ENCODE data around the gene YWHAG. TPM values are rescaled to one million over a fixed set of nuclear protein-coding genes. Genes with fewer than 3 reads are reported as not detected.
"Not testable (repeated sequence)": the region's sequence is repeated elsewhere in the genome, so short reads cannot be mapped to it uniquely, and the experiment has no call there.

Gene YWHAG
- total RNA-seq, 2 experiments from 2014 or later: 80.8 to 115 TPM

DNA sequence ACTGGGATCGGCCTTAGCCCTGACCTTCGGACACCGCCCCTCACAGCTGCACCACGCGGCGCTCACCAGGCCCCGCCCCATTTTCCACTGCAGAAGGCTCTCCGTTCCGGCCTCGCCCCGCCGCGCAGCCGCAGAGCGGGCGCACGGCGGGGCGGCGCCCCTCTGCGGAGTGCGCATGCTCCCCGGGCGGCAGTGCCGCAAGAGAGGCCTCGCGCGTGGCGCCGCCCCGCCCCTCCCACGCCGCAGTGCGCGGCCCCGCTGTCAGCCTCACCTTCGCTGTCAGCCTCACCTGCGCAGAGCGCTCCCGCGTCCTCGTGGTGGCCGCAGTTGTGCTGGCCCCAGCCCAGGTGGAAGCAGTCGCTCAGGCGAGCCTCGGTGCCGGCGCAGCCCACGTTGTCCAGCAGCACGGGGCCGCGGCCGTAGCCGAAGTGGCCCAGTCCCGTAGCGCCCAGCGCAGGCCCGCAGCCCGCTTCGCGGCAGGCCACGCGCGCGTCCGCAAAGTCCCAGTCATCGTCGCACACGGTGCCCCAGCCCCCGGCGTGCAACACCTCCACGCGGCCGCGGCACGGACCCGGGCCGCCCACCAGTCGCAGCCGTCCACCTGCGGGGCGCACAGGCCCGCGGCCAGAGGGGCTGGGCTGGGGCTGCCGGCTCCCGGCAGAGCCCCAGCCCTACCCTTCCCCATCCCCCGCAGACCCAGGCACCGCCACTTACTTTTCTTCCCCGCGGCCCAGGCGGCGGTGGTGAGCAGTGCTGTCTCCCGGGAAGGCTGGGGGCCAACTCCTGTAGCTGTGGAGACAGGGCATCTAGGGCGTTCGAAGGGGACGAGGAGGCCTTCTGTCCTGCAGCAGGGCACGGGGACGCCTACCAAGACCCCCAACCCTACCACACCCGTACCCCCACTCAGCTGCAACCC is 34.6 kb upstream of the YWHAG start:
- Mint-ChIP-seq H3K27ac (peak overlapping the region; percentile 98), H3K4me3 (peak overlapping the region; percentile 77), H3K36me3 (no peaks in the 10 kb centered on the region), H3K9me3 (ENCODE audit: low read depth) (no peaks in the 10 kb centered on the region), H3K27me3 (peaks cover 3% of the 10 kb centered on the region), H3K4me1 (peaks cover 35% of the 10 kb centered on the region)
- CTCF ChIA-PET: interaction anchor here (0.8 to 1.4 kb wide), 5 partner anchors 10 to 79 kb away, joined by 3 to 4 read pairs (median 3); no protein-coding TSS in a partner anchor
- DNase-seq: peak; percentile 93
- peak; percentile 86 for ATAC-seq

DNA sequence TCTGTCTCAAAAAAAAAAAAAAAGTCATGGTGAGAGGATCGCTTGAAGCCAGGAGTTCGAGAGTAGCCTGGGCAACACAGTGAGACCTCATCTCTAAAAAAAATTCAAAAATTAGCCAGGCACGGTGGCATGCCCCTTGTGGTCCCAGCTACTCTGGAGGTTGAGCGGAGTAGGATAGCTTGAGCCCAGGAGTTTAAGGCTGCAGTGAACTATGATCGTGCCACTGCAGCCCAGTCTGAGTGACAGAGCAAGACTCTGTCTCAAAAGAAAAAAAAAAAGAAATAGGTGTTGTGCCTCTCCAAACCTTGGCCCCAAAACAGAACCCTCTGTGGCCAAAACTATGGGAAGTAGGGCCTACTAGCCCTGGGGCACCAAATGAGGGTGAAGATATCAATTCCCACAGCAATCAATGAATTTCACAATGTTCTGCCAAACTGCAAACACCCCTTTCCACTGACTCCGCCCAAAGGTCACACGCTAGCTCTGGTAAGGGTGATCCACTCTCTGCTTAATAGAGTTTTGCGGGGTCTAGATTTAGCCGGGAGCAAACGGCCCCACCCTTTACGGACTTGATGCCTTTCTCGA is 33.8 kb upstream of the YWHAG start:
- peak overlapping the region; percentile 77 for H3K4me3 Mint-ChIP-seq
- no peaks in the 10 kb centered on the region for H3K27me3 Mint-ChIP-seq
- H3K4me1 Mint-ChIP-seq: peaks cover 31% of the 10 kb centered on the region
- ATAC-seq (peak; percentile 1), DNase-seq (no peak)
- no peaks in the 10 kb centered on the region for H3K36me3 Mint-ChIP-seq
- no peaks in the 10 kb centered on the region for H3K9me3 Mint-ChIP-seq (ENCODE audit: low read depth)
- CTCF ChIA-PET: interaction anchor here (1.0 to 1.3 kb wide), 4 partner anchors 11 to 78 kb away, joined by 3 to 6 read pairs (median 4); no protein-coding TSS in a partner anchor
- peak overlapping the region; percentile 98 for H3K27ac Mint-ChIP-seq

DNA sequence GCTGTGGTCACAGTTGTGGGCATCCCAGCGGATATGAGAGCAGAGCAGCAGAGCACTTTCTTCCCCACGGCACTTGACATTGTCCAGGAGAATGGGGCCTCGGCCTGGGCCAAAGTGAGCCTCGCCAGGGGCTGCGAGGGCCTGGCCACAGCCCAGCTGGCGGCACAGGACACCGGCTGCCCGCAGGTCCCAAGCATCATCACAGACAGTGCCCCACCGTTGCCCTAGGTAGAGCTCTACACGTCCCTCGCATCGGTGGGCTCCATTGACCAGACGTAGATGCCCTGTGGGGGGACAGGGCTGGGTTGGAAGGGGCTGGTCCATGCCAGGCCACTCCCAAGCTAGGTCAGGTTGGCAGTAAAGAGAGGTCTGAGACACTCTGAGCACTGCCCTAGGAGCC is 31.3 kb upstream of the YWHAG start:
- CTCF ChIA-PET: interaction anchor here (1.3 to 2.6 kb wide), 2 partner anchors 9 to 30 kb away, joined by 4 to 7 read pairs; partner anchors contain the start of gene YWHAG
- DNase-seq (no peak), ATAC-seq (no peak)
- no peaks in the 10 kb centered on the region for H3K36me3 Mint-ChIP-seq
- H3K27ac Mint-ChIP-seq: no peak overlapping the region
- H3K4me3 Mint-ChIP-seq: no peak overlapping the region
- no peaks in the 10 kb centered on the region for H3K27me3 Mint-ChIP-seq
- H3K9me3 Mint-ChIP-seq (ENCODE audit: low read depth): no peaks in the 10 kb centered on the region
- H3K4me1 Mint-ChIP-seq: peaks cover 21% of the 10 kb centered on the region

DNA sequence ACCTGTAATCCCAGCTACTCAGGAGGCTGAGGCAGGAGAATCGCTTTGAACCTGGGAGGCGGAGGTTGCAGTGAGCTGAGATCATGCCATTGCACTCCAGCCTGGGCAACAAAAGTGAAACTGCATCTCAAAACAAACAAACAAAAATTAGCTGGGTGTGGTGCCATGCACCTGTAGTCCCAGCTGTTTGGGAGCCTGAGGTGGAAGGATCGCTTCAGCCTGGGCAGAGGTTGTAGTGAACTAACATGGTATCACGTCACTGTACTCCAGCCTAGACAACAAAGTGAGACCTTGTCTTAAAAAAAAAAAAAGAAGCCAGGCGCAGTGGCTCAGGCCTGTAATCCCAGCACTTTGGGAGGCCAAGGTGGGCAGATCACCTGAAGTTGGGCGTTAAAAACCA is 29.0 kb upstream of the YWHAG start:
- CTCF ChIA-PET; ATAC-seq; H3K4me3 Mint-ChIP-seq; H3K27me3 Mint-ChIP-seq; H3K36me3 Mint-ChIP-seq; DNase-seq; H3K9me3 Mint-ChIP-seq (ENCODE audit: low read depth); H3K27ac Mint-ChIP-seq: not testable (repeated sequence)
- peaks cover 15% of the 10 kb centered on the region for H3K4me1 Mint-ChIP-seq

DNA sequence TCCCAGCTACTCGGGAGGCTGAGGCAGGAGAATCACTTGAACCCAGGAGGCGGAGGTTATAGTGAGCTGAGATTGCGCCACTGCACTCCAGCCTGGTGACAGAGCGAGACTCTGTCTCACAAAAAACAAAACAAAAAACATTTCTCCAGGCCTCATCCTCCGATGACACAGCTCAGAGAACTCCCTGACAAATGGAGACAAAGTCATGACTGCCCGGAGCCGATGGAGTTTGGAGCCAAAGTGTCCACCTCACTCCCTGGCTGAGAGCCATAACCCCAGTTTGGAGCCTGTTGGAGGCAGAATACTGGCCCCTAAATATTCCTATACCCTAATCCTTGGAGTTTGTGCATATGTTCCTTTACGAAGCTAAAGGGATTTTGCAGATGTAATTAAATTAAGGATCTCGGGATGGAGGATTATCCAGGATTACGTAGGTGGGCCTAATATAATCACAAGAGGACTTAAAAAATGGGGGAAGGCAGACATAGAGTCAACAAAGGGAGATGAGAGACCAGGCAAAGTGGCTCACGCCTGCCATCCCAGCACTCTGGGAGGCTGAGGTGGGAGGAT is 28.0 kb upstream of the YWHAG start:
- Mint-ChIP-seq H3K4me3 (no peak overlapping the region), H3K36me3 (no peaks in the 10 kb centered on the region), H3K27ac (no peak overlapping the region), H3K9me3 (ENCODE audit: low read depth) (no peaks in the 10 kb centered on the region), H3K4me1 (peaks cover 7% of the 10 kb centered on the region), H3K27me3 (no peaks in the 10 kb centered on the region)
- DNase-seq: no peak
- no peak for ATAC-seq
- CTCF ChIA-PET: no interaction called here

DNA sequence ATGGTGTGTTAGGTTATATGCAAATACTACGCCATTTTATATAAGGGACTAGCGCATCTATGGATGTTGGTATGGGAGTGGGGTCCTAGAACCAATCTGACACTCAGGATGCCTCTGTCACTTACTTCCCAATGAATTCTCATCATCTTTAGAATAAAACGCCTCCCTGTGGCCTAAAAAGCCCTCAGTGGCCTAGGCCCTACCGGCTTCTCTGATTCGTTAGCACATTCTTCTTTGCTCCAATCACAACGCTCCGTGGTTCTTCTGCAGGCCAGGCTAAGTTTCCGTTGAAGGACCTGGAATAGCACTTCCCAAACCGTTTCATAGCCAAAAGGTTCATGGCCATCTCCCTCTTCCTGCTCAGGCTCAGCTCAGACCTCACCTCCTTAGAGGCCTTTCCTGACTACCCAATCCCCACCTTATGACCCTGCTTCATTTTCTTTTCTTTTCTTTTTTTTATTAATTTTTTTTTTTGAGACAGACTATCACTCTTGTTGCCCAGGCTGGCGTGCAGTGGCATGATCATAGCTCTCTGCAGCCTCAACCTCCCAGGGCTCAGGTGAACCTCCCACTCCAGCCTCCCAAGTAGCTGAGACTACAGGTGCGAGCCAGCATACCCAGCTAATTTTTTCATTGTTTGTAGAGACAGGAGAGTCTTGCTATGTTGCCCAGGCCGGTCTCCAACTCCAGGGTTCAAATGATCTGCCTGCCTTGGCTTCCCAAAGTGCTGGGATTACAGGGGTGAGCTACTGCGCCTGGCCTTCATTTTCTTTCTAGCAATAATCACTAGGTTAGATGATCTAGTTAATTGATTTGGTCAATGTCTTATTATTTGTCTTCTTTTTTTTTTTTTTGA is 24.5 kb upstream of the YWHAG start:
- CTCF ChIA-PET: interaction anchor here (1.3 kb wide), 1 partner anchor 23 kb away, joined by 4 read pairs; no protein-coding TSS in a partner anchor
- Mint-ChIP-seq H3K4me3 (no peak overlapping the region), H3K9me3 (ENCODE audit: low read depth) (no peaks in the 10 kb centered on the region), H3K4me1 (peaks cover 7% of the 10 kb centered on the region), H3K36me3 (no peaks in the 10 kb centered on the region), H3K27me3 (no peaks in the 10 kb centered on the region), H3K27ac (no peak overlapping the region)
- DNase-seq (no peak), ATAC-seq (no peak)

DNA sequence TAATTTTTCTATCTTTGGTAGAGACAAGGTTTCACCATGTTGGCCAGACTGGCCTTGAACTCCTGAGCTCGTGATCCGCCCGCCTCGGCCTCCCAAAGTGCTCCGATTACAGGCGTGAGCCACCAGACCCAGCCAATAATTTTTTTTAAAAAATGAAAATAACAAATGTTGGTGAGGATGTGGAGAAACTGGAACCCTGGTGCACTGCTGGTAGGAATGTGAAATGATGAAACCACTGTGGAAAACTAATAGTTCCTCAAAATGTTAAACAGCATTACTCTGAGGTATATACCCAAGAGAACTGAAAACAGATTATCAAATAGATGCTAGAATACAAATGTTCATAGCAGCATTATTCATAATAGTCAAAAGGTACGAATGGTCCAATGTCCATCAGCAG is 23.0 kb upstream of the YWHAG start:
- CTCF ChIA-PET: no interaction called here
- no peaks in the 10 kb centered on the region for H3K27me3 Mint-ChIP-seq
- H3K4me3 Mint-ChIP-seq: no peak overlapping the region
- no peak overlapping the region for H3K27ac Mint-ChIP-seq
- H3K9me3 Mint-ChIP-seq (ENCODE audit: low read depth): no peaks in the 10 kb centered on the region
- H3K36me3 Mint-ChIP-seq: no peaks in the 10 kb centered on the region
- no peak for ATAC-seq
- no peak for DNase-seq
- H3K4me1 Mint-ChIP-seq: peaks cover 8% of the 10 kb centered on the region

DNA sequence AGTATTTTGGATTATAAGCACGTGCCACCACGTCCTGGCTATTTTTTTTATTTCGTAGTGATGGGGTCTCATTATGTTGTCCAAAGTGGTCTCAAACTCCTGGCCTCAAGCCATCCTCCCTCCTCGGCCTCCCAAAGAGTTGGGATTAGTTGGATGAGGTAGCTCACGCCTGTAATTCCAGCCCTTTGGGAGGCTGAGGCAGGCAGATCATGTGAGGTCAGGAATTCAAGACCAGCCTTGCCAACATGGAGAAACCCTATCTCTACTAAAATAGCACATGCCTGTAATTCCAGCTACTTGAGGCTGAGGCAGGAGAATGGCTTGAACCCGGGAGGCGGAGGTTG is 21.8 kb upstream of the YWHAG start:
- Mint-ChIP-seq H3K27ac (peak overlapping the region; percentile 62), H3K9me3 (ENCODE audit: low read depth) (no peaks in the 10 kb centered on the region), H3K4me3 (peak overlapping the region; percentile 68)

DNA sequence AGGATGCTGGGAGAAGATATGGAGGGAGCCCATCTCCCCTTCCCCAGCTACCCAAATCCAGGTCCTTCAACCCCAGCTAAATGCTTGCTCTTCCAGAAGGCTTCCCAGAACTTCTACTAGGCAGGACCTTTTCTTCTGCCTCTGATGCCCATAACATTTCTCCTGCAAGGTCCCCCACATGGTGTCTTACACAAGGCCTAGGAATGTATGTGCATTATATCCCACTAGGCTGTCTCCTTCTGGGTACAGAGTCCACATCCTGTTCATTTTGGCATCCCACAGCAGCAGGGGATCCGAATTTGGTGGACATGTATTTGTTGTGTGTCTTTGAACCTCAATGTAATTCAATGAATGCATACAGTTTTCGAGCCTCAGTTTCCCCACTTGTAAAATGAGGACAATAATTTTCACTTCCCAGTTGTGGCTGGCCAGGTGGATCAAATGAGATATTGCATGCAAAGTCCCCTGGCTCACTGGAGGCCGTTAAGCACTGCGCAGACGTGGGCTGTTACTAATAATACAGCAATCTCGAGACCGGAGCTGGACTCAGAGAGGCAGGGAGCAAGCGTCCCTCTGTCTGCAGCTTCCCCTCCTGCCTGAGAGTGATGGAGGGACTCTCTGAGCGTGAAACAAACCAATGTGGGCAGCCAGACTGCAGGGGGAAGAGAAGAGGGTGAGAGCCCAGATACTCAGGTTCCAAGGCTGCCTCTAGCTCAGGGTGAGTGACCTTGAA is 18.6 kb upstream of the YWHAG start:
- ATAC-seq (no peak), DNase-seq (no peak)
- Mint-ChIP-seq H3K27ac (no peak overlapping the region), H3K27me3 (peaks cover 6% of the 10 kb centered on the region), H3K36me3 (no peaks in the 10 kb centered on the region), H3K9me3 (ENCODE audit: low read depth) (no peaks in the 10 kb centered on the region), H3K4me1 (peaks cover 8% of the 10 kb centered on the region), H3K4me3 (no peak overlapping the region)
- CTCF ChIA-PET: interaction anchor here (1.0 kb wide), 1 partner anchor 13 kb away, joined by 3 read pairs; no protein-coding TSS in a partner anchor

More for the DNA sequence above, 21.8 kb upstream of the YWHAG start:
- H3K4me1 Mint-ChIP-seq: peaks cover 8% of the 10 kb centered on the region
- ATAC-seq: no peak
- no peaks in the 10 kb centered on the region for H3K36me3 Mint-ChIP-seq
- DNase-seq: no peak
- H3K27me3 Mint-ChIP-seq: no peaks in the 10 kb centered on the region
- CTCF ChIA-PET: interaction anchor here (0.9 kb wide), 1 partner anchor 9 kb away, joined by 4 read pairs; no protein-coding TSS in a partner anchor

DNA sequence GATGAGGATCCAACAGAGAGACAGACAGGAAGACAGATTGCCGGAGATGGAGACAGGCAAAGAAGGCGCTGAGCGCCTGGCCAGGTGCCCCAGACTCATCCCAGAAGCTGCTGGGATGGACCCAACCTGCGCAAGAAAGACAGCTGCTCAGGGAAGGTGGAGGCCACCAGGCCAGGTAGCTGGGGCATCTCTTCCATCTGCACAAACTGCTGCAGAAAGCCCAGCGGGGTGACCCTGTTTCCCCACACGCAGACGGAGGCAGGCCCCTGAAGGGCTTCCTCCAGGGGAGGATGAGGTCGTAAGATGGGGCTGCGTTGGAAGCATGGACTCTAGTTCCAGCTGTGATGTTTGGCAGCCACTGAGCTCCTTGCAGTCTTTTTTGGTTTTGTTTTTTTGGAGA is 16.5 kb upstream of the YWHAG start:
- DNase-seq (no peak), ATAC-seq (no peak)
- H3K9me3 Mint-ChIP-seq (ENCODE audit: low read depth): no peaks in the 10 kb centered on the region
- H3K4me1 Mint-ChIP-seq: peaks cover 8% of the 10 kb centered on the region
- H3K4me3 Mint-ChIP-seq: no peak overlapping the region
- CTCF ChIA-PET: no interaction called here
- H3K36me3 Mint-ChIP-seq: no peaks in the 10 kb centered on the region
- peaks cover 16% of the 10 kb centered on the region for H3K27me3 Mint-ChIP-seq
- no peak overlapping the region for H3K27ac Mint-ChIP-seq

DNA sequence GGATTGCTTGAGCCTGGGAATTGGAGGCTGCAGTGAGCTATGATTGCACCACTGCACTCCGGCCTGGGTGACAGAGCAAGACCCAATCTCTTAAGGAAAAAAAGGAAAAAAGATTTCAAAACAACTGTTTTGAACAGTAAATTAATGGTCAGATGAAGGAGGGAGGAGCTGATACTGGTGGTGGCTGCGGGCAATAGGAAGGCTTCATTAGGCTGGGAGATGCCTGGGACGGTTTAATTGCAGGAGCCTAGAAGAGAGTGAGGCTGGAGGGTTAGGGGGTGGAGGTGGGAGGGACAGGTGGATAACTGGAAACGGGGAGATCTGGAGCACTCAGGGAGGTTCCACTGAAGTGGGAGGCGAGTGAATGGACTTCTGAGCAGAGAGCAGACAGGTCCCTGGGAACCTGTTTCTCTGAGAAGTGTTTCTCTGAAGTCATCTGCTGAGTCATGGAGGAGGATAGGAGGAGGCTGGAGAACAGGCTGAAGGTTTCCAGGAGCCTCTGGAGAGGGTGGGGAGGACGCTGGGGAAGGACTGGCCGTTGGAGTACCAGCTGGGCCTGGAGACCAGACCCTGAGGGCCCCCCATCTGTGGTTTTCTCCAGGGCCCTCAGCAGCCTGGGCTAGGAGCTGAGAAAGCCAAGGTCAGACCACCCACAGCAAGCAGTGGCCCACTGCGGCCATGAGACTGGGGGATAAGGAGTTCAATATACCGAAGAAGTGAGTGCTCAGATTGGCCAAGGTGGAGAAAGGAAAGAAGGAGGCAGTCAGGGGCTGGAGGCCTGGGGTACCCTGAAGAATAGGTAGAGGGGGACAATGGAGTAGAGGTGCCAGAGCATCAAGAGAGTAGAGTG is 14.4 kb upstream of the YWHAG start:
- DNase-seq: no peak
- H3K4me1 Mint-ChIP-seq: no peaks in the 10 kb centered on the region
- H3K36me3 Mint-ChIP-seq: no peaks in the 10 kb centered on the region
- peaks cover 18% of the 10 kb centered on the region for H3K27me3 Mint-ChIP-seq
- H3K4me3 Mint-ChIP-seq: no peak overlapping the region
- ATAC-seq: no peak
- H3K27ac Mint-ChIP-seq: no peak overlapping the region
- no peaks in the 10 kb centered on the region for H3K9me3 Mint-ChIP-seq (ENCODE audit: low read depth)
- CTCF ChIA-PET: no interaction called here

DNA sequence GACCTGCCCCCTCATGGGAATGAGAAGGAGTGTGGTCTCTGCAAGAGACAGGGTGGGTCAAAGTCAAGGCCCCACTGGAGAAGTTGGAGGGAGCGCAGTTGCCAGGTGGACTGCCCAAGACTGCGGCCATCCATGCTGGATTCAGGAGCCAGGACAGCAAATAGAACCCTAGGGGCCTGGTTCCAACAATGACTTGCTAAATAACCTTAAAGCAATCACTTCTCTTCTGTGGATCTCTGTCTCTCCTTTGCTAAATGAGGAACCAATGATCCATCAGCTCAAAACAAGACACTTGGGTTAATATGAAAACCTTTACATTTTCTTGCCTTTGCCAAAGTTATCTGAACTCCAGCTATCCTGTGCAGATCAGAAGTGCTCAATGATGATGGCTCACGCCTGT is 12.6 kb upstream of the YWHAG start:
- Mint-ChIP-seq H3K36me3 (no peaks in the 10 kb centered on the region), H3K4me1 (no peaks in the 10 kb centered on the region), H3K9me3 (ENCODE audit: low read depth) (no peaks in the 10 kb centered on the region), H3K27me3 (peaks cover 27% of the 10 kb centered on the region), H3K27ac (no peak overlapping the region), H3K4me3 (no peak overlapping the region)
- ATAC-seq: no peak
- no peak for DNase-seq
- CTCF ChIA-PET: no interaction called here
